SJSA1 (cell line): ENCODE measurements around the gene PDZRN3. TPM values are rescaled to one million over a fixed set of nuclear protein-coding genes. Genes with fewer than 3 reads are reported as not detected.
A peak's percentile ranks its signal among the peaks of the same experiment; 100 is the strongest.

Source experiments
- DNase-seq, 2 experiments: peaks; one replicate each; pipeline ENCODE4 v3.0.0-alpha.2; 2015 to 2020; ENCODE audit warnings: low spot score in 2 of 2, low read depth in 1 of 2
- H3K27ac ChIP-seq: fragments of 250-450 bp; sonication (Bioruptor Pico); 2 replicates; pipeline ENCODE4 v1.5.1; 2020; ENCODE audit warnings: mild to moderate bottlenecking, moderate library complexity
- H3K27me3 ChIP-seq: fragments of 250-450 bp; sonication (Bioruptor Pico); replicated peaks from 2 replicates; pipeline ENCODE4 v1.5.1; 2020; ENCODE audit warnings: mild to moderate bottlenecking, moderate library complexity
- H3K36me3 ChIP-seq: fragments of 250-450 bp; sonication (Bioruptor Pico); 2 replicates; pipeline ENCODE4 v1.5.1; 2020; ENCODE audit warnings: mild to moderate bottlenecking
- H3K4me1 ChIP-seq: fragments of 250-450 bp; sonication (Bioruptor Pico); replicated peaks from 2 replicates; pipeline ENCODE4 v1.6.1; 2021; ENCODE audit warnings: mild to moderate bottlenecking
- H3K4me3 ChIP-seq: fragments of 250-450 bp; sonication (Bioruptor Pico); 2 replicates; pipeline ENCODE4 v1.5.1; 2020; ENCODE audit warnings: mild to moderate bottlenecking
- H3K9me3 ChIP-seq: fragments of 250-450 bp; sonication (Bioruptor Pico); replicated peaks from 2 replicates; pipeline ENCODE4 v1.5.1; 2020; ENCODE audit warnings: mild to moderate bottlenecking
- total RNA-seq: library from RNA; depleted of rRNA; stranded (reverse); fragments of >200 nt; shearing (Covaris generic); gene quantifications from 2 replicates; pipeline ENCODE4 v1.2.3, GENCODE V29; 2014

PDZRN3 gene
- total RNA-seq, 1 experiment from 2014 or later, result 0.68 TPM

DNA sequence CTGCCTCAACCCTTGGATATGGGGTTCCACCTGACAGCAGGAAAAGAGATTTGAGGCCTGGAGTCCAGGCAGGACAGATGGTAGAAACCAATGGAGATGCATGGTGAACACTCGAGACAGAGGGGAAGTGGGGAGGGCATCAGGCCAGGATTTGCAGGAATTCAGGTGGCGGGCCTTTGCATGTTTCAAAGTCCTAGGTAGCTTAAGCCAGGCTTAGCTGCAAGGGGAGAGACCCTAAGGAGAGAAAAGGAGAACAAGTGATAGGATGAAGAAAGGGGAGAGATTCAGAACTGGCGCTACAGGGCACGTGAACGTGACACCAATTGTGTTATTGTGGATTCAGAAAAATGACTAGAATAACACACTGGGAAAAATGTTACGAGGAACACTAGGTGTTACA, 182.6 kb downstream of the PDZRN3 start:
- H3K27ac ChIP-seq, result no peak overlapping the region
- DNase-seq, result no peak
- no peak overlapping the region for H3K4me3 ChIP-seq
- H3K9me3 ChIP-seq, result no peaks in the 10 kb centered on the region
- no peaks in the 10 kb centered on the region for H3K27me3 ChIP-seq
- H3K4me1 ChIP-seq, result no peaks in the 10 kb centered on the region
- H3K36me3 ChIP-seq, result no peaks in the 10 kb centered on the region

DNA sequence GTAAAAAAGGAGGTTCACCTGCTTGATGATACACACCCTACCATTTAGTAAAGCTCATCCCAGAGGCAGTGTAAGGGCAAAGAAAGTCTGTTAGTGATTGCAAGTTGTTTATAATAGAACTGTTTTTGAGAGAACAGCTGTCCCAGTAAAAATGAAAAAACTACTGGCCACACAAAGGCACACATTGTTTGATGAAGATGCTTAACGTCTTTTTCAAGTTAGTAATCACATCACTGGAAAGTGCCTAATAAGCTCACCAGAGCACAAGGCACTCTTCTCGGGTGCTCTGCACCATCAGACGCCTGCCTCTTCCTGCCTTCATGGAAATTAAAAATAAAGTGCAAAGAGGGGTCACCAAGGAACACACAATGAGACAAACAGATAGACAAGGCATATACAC, 186.9 kb downstream of the PDZRN3 start:
- H3K4me1 ChIP-seq, result no peaks in the 10 kb centered on the region
- H3K27me3 ChIP-seq, result no peaks in the 10 kb centered on the region
- DNase-seq, result no peak
- H3K9me3 ChIP-seq, result no peaks in the 10 kb centered on the region
- H3K4me3 ChIP-seq, result no peak overlapping the region
- H3K27ac ChIP-seq, result no peak overlapping the region
- H3K36me3 ChIP-seq, result no peaks in the 10 kb centered on the region

DNA sequence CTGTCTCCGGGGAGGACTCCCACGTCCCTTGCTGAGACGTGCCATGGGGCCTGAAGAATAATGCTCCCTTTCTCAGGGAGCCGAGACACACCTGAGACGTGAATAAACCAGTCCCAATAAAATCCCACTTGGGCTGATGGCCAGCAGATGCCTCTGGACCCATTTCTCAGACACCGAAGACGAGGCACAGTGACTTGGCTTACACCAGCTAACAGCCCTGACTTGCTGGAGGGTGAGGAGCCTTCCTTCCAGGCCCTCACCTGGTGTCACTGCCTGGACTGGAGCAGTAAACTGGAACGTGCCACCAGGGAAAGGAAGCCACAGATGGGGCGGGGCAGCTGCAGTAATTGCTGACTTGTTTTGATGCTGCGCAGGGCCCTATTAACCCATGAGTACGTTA, 189.7 kb downstream of the PDZRN3 start:
- H3K4me1 ChIP-seq, result no peaks in the 10 kb centered on the region
- no peak for DNase-seq
- no peaks in the 10 kb centered on the region for H3K27me3 ChIP-seq

DNA sequence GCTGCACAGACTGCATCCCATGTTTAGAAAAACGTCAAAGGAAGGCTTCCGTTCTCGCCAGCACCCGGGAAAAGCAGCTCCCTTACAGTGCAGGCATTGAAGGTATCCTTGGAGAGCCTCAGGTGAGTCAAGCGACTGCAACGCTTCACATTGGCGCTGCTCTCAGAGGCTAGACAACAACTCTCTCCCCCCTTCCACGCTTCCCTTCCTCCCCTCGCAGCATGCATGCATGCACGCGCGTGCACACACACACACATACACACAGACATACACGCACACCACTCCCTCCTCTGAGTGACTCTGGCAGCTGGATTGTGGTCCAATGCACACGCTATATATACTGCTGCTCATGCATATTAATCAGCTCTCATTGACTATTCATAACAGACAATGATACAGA, 191.1 kb downstream of the PDZRN3 start:
- H3K27ac ChIP-seq, result no peak overlapping the region
- H3K9me3 ChIP-seq, result no peaks in the 10 kb centered on the region
- no peak for DNase-seq
- H3K4me1 ChIP-seq, result no peaks in the 10 kb centered on the region
- H3K27me3 ChIP-seq, result no peaks in the 10 kb centered on the region
- no peak overlapping the region for H3K4me3 ChIP-seq
- no peaks in the 10 kb centered on the region for H3K36me3 ChIP-seq

More for the DNA sequence above, 189.7 kb downstream of the PDZRN3 start:
- no peaks in the 10 kb centered on the region for H3K9me3 ChIP-seq
- H3K4me3 ChIP-seq, result no peak overlapping the region
- H3K27ac ChIP-seq, result no peak overlapping the region
- no peaks in the 10 kb centered on the region for H3K36me3 ChIP-seq

DNA sequence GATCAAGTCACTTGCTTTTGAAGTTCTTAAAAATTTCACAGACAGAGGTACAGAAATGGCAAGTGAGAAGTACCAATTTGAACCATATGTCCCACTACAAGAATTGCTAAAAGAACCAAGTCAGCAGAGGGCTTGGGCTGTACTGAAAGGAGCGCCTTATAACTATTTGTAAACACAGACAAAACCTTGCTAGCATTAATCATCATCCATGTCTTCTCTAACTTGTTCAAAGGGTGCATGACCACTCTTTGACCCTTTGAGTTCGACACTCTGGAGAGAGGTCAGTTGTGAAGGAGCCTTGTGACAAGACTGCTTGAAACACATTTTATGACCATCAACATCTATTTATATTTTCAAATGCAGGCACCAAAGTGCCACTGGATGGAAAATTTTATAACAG, 191.7 kb downstream of the PDZRN3 start:
- H3K4me3 ChIP-seq, result no peak overlapping the region
- no peak for DNase-seq
- H3K27me3 ChIP-seq, result no peaks in the 10 kb centered on the region
- H3K27ac ChIP-seq, result no peak overlapping the region
- H3K4me1 ChIP-seq, result no peaks in the 10 kb centered on the region
- no peaks in the 10 kb centered on the region for H3K9me3 ChIP-seq
- no peaks in the 10 kb centered on the region for H3K36me3 ChIP-seq

DNA sequence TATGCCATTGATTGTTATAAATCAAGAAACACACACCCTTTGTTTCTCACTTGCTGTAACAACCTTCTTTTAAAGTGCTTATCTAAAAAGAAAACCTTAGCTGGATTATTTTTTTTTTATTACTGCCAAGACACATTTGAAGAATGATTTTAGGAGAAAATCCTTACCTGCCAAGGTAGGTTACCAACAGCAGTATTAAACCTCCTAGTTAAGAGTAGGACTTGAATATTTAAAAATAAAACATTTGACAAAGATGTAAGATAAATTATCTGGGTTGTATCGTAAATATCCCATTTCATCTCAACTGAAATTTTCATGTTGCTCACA, 192.1 kb downstream of the PDZRN3 start:
- Histone ChIP-seq H3K4me1 (no peaks in the 10 kb centered on the region), H3K4me3 (no peak overlapping the region), H3K9me3 (no peaks in the 10 kb centered on the region), H3K27ac (no peak overlapping the region), H3K27me3 (no peaks in the 10 kb centered on the region), H3K36me3 (no peaks in the 10 kb centered on the region)
- no peak for DNase-seq

DNA sequence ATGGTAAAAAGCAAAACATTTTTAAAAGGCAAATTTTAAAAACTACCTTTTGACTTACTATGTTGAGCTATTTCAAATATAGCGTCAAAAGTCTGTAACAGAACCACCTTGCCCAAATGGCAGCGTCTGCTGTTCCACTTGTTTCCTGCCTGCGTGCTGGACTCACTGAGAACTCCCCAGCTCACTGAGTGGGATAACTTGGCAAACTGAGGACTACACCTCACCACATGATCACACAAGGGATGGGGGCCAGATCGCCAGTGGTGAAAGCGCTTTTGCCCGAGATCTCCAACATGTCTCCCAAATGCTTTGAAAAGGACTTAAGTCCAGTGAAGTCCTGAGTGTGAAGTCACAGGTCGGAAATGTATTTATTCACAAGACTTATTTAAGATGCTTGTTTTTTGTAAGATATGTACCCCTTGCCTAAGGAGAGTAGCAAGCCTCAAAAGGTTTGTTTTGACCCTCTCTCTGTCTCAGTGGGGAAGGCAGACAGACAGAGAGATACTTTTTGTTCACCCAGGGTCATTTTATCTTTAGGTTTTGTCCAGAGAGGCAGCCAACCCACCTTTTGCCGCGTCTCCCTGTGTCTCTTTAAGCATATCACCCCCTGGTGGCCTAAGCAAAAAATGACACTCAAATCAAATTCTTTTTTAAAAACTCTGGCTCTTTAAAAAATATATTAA, 192.6 kb downstream of the PDZRN3 start:
- Histone ChIP-seq H3K9me3 (no peaks in the 10 kb centered on the region), H3K27ac (no peak overlapping the region), H3K4me1 (no peaks in the 10 kb centered on the region), H3K27me3 (no peaks in the 10 kb centered on the region), H3K4me3 (no peak overlapping the region), H3K36me3 (no peaks in the 10 kb centered on the region)
- DNase-seq, result peak in 1 of 2 experiments; percentile 25

DNA sequence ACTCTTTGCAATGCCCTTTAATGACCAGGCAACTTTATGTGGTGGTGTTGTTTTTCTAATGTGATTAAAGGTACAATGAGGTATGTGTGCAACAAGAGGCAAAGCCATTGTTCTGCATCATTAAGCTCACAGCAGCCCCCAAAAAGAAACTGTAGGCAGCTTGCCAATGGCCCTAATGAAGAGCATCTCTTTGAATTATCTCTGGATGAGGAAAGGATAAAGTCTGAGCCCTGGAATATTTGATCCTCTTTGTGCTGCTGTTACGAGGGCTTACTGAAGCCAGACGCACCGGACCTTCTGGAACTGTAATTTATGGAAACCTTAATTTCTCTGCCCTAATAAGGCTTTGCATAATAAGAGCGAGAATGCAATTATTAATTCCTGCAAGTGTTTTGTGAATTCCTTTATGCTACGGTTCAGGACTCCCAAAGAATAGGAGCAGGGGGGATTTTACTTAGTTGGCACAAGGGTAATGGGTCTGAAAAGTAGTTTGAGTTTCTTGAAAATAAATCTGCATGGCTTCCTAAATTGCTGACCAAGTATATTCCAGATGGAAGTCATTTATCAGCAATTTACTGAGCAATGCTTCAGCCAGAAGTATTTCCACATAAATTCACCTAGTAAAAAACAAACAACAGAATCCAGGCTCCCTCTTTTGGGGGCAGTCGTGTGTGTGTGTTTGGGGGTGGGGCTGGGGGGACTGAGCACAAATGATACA, 193.4 kb downstream of the PDZRN3 start:
- no peak overlapping the region for H3K27ac ChIP-seq

DNA sequence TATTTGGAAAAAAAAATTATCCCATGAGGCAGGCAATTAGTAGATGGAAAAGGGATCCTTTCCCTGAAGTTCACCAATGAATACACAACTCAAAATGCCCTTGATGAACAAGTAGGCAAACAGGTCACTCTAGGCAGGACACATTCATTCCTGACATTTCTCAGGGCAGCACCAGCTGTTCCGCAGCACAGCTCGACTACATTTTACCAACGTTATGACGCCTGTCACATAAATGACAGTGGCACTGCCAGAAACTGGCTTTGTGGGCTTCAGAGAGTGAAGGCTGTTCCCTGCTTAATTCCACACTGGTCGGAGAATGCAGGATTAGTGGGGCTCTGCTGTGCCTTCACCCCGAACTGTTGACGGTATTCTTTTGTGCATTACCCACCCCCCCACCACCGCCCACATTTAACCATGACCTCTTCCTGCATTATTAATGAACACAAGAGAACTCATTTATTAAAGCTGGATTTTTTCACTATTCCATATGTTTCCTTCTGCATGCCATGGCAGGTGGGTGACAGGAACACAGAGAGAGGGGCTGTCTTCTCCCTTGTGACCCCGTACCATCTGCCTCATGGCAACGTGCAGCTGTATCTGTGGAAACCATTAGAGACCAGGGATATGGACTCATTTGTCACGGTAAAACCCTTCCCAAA, 197.6 kb downstream of the PDZRN3 start:
- Histone ChIP-seq H3K36me3 (no peaks in the 10 kb centered on the region), H3K9me3 (no peaks in the 10 kb centered on the region), H3K4me1 (no peaks in the 10 kb centered on the region), H3K27ac (no peak overlapping the region), H3K27me3 (no peaks in the 10 kb centered on the region), H3K4me3 (no peak overlapping the region)
- DNase-seq, result no peak

More for the DNA sequence above, 193.4 kb downstream of the PDZRN3 start:
- no peaks in the 10 kb centered on the region for H3K4me1 ChIP-seq
- DNase-seq, result no peak
- no peaks in the 10 kb centered on the region for H3K27me3 ChIP-seq
- H3K9me3 ChIP-seq, result no peaks in the 10 kb centered on the region
- no peaks in the 10 kb centered on the region for H3K36me3 ChIP-seq
- no peak overlapping the region for H3K4me3 ChIP-seq

DNA sequence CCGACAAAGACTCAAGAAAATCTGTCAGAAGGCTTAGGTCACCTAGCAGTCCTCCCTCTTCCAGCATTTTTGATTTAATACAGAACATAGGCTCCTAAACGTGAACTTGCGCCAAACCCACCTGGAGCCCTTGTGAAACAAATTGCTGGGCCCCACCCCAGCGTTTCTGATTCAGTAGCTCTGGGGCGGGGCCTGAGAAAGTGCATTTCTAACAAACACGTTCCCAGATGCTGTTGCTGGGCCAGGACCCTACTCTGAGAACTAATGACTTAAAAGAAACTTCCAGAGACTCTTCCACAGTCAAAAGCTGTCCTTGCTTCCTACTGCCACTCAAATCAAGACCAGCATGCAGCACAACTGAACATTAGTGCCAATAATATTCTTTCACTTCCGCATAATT, 198.1 kb downstream of the PDZRN3 start:
- Histone ChIP-seq H3K36me3 (no peaks in the 10 kb centered on the region), H3K9me3 (no peaks in the 10 kb centered on the region), H3K27me3 (no peaks in the 10 kb centered on the region), H3K4me3 (no peak overlapping the region), H3K27ac (no peak overlapping the region), H3K4me1 (no peaks in the 10 kb centered on the region)
- no peak for DNase-seq

DNA sequence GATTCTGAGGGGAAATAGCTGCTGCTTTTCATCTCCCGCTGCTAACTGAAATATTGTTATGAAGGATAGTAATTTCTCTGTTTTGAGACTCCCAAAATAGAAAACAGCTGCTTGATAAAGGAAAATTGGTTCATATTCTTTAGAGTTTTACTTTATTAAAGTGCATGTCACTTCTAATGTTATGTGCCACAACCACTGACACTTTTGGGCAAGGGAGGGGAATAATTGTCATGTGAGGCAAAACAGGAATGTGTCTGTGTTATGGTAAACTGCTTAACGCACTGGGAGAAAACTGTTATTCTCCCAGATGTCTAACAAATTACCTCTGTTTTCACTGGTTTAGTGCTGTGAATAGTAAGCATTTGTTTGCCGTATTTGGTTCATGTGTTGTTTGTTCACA, 201.6 kb downstream of the PDZRN3 start:
- Histone ChIP-seq H3K9me3 (no peaks in the 10 kb centered on the region), H3K36me3 (no peaks in the 10 kb centered on the region), H3K27me3 (no peaks in the 10 kb centered on the region), H3K4me3 (no peak overlapping the region), H3K4me1 (no peaks in the 10 kb centered on the region), H3K27ac (no peak overlapping the region)
- no peak for DNase-seq

DNA sequence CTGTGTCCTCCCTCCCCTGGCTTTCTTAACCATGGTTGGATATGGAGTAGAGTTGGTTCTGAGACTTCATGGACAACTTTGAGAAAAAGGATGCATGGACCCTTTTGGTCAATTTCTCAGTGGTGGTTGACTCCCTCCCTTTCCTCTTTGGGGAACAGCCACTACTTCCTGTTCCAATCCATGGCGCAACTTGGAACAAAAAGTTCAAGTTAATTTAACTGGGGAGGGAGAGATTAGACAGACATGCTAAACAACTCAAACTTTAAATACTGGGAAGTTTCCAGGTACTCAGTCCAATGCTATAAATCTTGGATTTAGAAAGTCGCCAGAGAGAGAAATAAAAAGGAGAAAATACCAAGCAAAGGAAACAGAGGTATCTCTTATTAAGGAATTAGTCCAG, 202.2 kb downstream of the PDZRN3 start:
- no peaks in the 10 kb centered on the region for H3K27me3 ChIP-seq
- H3K4me3 ChIP-seq, result no peak overlapping the region
- H3K4me1 ChIP-seq, result no peaks in the 10 kb centered on the region
- no peaks in the 10 kb centered on the region for H3K9me3 ChIP-seq
- H3K27ac ChIP-seq, result no peak overlapping the region
- no peak for DNase-seq
- no peaks in the 10 kb centered on the region for H3K36me3 ChIP-seq

DNA sequence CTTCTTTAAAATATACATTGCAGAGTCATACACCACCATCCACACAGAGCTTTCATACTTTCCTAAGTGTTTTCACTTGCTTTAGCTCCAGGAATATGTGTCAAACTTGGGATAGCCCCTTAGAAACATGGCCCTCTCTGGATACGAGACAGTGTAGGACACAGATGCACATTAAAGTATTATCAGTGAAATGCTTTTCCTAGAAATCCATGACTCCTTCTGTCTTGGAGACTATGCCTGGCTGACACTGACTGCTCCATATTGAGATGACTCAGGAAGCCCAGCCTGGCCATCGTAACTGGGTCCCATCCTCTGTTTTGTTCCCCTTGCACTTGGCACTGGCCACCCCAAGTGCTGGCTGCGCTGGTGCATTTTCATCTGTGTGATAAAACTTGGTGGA, 204.8 kb downstream of the PDZRN3 start:
- H3K4me3 ChIP-seq, result no peak overlapping the region
- no peaks in the 10 kb centered on the region for H3K9me3 ChIP-seq
- H3K36me3 ChIP-seq, result no peaks in the 10 kb centered on the region
- H3K27ac ChIP-seq, result no peak overlapping the region
- H3K4me1 ChIP-seq, result no peaks in the 10 kb centered on the region
- no peak for DNase-seq
- no peaks in the 10 kb centered on the region for H3K27me3 ChIP-seq

DNA sequence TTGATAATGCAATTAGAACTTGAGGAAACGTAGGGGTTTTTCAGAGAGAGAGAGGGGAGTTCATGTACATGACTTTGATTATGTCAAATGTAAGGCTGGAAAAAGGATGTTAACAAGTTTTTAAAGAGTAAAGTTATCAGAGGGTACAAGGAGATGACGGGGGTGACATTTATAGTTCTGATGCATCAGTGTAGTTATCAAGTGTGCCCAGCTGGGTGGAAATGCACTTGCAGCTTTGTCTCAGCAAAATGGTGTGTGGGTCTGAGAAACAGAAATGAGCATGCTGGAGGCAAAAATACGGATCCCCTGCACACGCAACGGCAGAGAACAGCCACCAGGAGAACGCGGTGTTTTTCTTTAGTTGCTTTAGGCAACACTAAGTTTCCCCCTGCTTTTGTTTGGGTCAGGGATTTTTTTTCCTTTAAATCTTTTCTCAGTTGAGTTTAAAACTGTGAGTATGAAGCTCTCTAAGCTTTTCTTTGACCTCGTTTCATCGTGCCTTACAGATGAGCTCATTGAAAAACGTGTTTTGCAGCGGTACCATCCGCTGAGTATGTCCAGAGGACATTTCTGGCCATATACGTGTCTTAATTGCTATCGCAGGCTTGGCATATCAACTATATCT, 205.4 kb downstream of the PDZRN3 start:
- Histone ChIP-seq H3K27me3 (no peaks in the 10 kb centered on the region), H3K4me1 (no peaks in the 10 kb centered on the region), H3K9me3 (no peaks in the 10 kb centered on the region), H3K36me3 (no peaks in the 10 kb centered on the region), H3K27ac (no peak overlapping the region), H3K4me3 (no peak overlapping the region)
- no peak for DNase-seq
